DOHH2 (cell line): Measurements from ENCODE around the gene INHBE.

Experiments used
- CTCF ChIP-seq: fragments of 200-600 bp; sonication (generic); IDR thresholded peaks from one replicate; pipeline ENCODE4 v1.5.1; 2014; ENCODE audit warnings: antibody characterized with exemption, mild to moderate bottlenecking, low read depth, low read length; ENCODE audit not compliant: poor library complexity, severe bottlenecking
- EZH2phosphoT487 ChIP-seq: fragments of 200-600 bp; sonication (generic); IDR thresholded peaks from 2 replicates; pipeline ENCODE4 v1.6.1; 2017; ENCODE audit warnings: borderline replicate concordance, mild to moderate bottlenecking, antibody characterized with exemption, low read length, moderate library complexity, mixed read lengths

DNA sequence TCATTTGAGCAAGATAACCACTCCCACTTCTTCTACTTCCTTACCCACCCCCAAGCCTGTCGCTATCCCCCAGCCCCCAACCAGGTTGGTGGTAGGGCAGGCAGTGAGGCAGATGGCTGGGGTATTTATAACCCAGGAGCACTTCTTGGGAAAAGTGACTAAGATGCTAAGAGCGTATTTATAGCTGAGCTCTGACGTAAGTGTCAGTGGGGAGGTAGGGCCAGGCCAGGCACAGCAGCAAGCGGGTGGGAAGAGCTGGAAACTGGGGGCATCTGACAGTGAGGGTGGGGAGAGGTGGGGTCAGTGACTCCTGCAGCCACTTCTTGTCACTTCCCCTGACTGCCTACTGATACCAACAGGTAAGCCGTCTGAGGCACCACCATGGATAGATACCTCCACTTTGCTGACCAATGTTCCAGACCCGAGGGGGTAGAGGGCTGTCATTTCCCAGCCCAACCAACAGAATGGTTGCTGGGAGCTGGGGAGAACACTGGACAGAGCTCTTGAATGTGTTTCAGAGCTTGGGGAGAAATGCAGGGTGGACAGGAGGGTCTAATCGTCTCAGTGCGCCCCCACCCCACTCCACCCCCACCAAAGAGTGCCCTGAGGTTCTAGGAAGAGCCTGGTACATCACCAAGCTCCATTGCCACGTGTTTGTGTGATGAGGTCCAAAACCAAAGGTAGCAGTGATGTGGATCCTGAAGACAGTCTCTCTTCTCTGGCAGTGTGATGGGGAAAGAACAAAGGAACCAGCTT is 2.7 kb upstream of the INHBE start:
- TF ChIP-seq CTCF: no peak
- no peak for TF ChIP-seq EZH2phosphoT487
